Measurements from ENCODE around the gene GIPC3.

Gene GIPC3

GRCh38 chr19:3609779-3610719 is 24.8 kb downstream of the GIPC3 start:
- no peak for TF ChIP-seq CTCF (conservative IDR thresholded peaks at IDR 0.05; ENCODE audit: low read depth)
- ChIA-PET CTCF (interaction anchor here (0.6 kb wide), 1 partner anchor 13 kb away, joined by 4 read pairs; no protein-coding TSS in a partner anchor), POLR2A (ENCODE audit: low non-redundant PET) (no interaction called here)
- H3K27ac ChIP-seq, result peak overlapping the region; percentile 11; the same call in 1 of the 2 replicates
- DNase-seq (ENCODE audit: low spot score), result no peak

- CTCF ChIA-PET, result interaction anchor here (0.6 kb wide), 1 partner anchor 14 kb away, joined by 4 read pairs; no protein-coding TSS in a partner anchor
- no peak for TF ChIP-seq CTCF (conservative IDR thresholded peaks at IDR 0.05; ENCODE audit: low read depth)
- POLR2A ChIA-PET (ENCODE audit: low non-redundant PET), result no interaction called here
- DNase-seq (ENCODE audit: low spot score), result no peak
- peak overlapping the region; percentile 11; the same call in 1 of the 2 replicates for H3K27ac ChIP-seq
Measured at GRCh38 chr19:3610745-3611717, 25.8 kb downstream of the GIPC3 start.

GRCh38 chr19:3611841-3612240 is 26.6 kb downstream of the GIPC3 start:
- POLR2A ChIA-PET (ENCODE audit: low non-redundant PET), result no interaction called here
- H3K27ac ChIP-seq, result no peak overlapping the region
- TF ChIP-seq CTCF (conservative IDR thresholded peaks at IDR 0.05; ENCODE audit: low read depth), result no peak
- no peak for DNase-seq (ENCODE audit: low spot score)
- CTCF ChIA-PET, result no interaction called here

GRCh38 chr19:3612330-3612729 is 27.1 kb downstream of the GIPC3 start:
- POLR2A ChIA-PET (ENCODE audit: low non-redundant PET), result no interaction called here
- no peak overlapping the region for H3K27ac ChIP-seq
- no peak for DNase-seq (ENCODE audit: low spot score)
- TF ChIP-seq CTCF (conservative IDR thresholded peaks at IDR 0.05; ENCODE audit: low read depth), result no peak
- CTCF ChIA-PET, result no interaction called here

GRCh38 chr19:3612901-3613741 is 27.8 kb downstream of the GIPC3 start:
- no peak overlapping the region for H3K27ac ChIP-seq
- no peak for TF ChIP-seq CTCF (conservative IDR thresholded peaks at IDR 0.05; ENCODE audit: low read depth)
- CTCF ChIA-PET, result no interaction called here
- DNase-seq (ENCODE audit: low spot score), result no peak
- POLR2A ChIA-PET (ENCODE audit: low non-redundant PET), result no interaction called here

Measured in RWPE1 (cell line).